H9 (cell line): ENCODE measurements around the gene TMEM120A. TPM values are rescaled to one million over a fixed set of nuclear protein-coding genes. Genes with fewer than 3 reads are reported as not detected.

Experiments
- DNase-seq: peaks from one replicate; pipeline ENCODE4 v3.0.0-alpha.2; 2017
- H2AFZ ChIP-seq: one replicate; pipeline ENCODE4 v1.6.1; 2013; ENCODE audit warnings: mild to moderate bottlenecking, low read length, control low read depth, moderate library complexity
- H2AK5ac ChIP-seq: 2 replicates; pipeline ENCODE4 v1.6.1; 2013; ENCODE audit warnings: low read length, control low read depth, mixed read lengths; ENCODE audit not compliant: insufficient read length
- H2BK120ac ChIP-seq: one replicate; pipeline ENCODE4 v1.6.1; 2013; ENCODE audit warnings: low read depth, mild to moderate bottlenecking, low read length, control low read depth, inconsistent platforms; ENCODE audit not compliant: poor library complexity, severe bottlenecking
- H2BK12ac ChIP-seq: 2 replicates; pipeline ENCODE4 v1.6.1; 2013; ENCODE audit warnings: low read length, control low read depth, mixed read lengths, low read depth; ENCODE audit not compliant: insufficient read length
- H2BK15ac ChIP-seq: 2 replicates; pipeline ENCODE4 v1.6.1; 2013; ENCODE audit warnings: low read depth, low read length, control low read depth
- H2BK20ac ChIP-seq: one replicate; pipeline ENCODE4 v1.6.1; 2013; ENCODE audit warnings: low read depth, mild to moderate bottlenecking, low read length, control low read depth, inconsistent platforms; ENCODE audit not compliant: poor library complexity, severe bottlenecking
- H2BK5ac ChIP-seq: 2 replicates; pipeline ENCODE4 v1.6.1; 2013; ENCODE audit warnings: low read length, control low read depth, mixed read lengths; ENCODE audit not compliant: insufficient read length
- H3K14ac ChIP-seq: 2 replicates; pipeline ENCODE4 v1.6.1; 2013; ENCODE audit warnings: low read length, control low read depth; ENCODE audit not compliant: insufficient read depth
- H3K18ac ChIP-seq: 2 replicates; pipeline ENCODE4 v1.6.1; 2013; ENCODE audit warnings: low read depth, mild to moderate bottlenecking, mixed read lengths, low read length, control low read depth; ENCODE audit not compliant: insufficient read length
- H3K23ac ChIP-seq: 2 replicates; pipeline ENCODE4 v1.6.1; 2013; ENCODE audit warnings: low read length, control low read depth, mixed read lengths, low read depth; ENCODE audit not compliant: insufficient read length
- H3K23me2 ChIP-seq: 2 replicates; pipeline ENCODE4 v1.6.1; 2013; ENCODE audit warnings: low read depth, mild to moderate bottlenecking, mixed read lengths, low read length, control low read depth; ENCODE audit not compliant: insufficient read length, poor library complexity, severe bottlenecking
- H3K27ac ChIP-seq: 2 replicates; pipeline ENCODE4 v1.5.1; 2013; ENCODE audit warnings: low read length, control low read depth, mixed read lengths, low read depth; ENCODE audit not compliant: insufficient read length
- H3K27me3 ChIP-seq: 2 replicates; pipeline ENCODE4 v1.6.1; 2013; ENCODE audit warnings: low read length, control low read depth, inconsistent platforms; ENCODE audit not compliant: insufficient read depth
- H3K4ac ChIP-seq: 2 replicates; pipeline ENCODE4 v1.6.1; 2013; ENCODE audit warnings: low read depth, mild to moderate bottlenecking, control low read depth, inconsistent platforms, low read length, moderate library complexity
- H3K4me1 ChIP-seq: 2 replicates; pipeline ENCODE4 v1.6.1; 2013; ENCODE audit warnings: low read length, control low read depth, inconsistent platforms; ENCODE audit not compliant: insufficient read depth
- H3K4me2 ChIP-seq: 2 replicates; pipeline ENCODE4 v1.6.1; 2013; ENCODE audit warnings: low read length, control low read depth, mixed read lengths; ENCODE audit not compliant: insufficient read length, insufficient read depth
- H3K56ac ChIP-seq: 2 replicates; pipeline ENCODE4 v1.6.1; 2013; ENCODE audit warnings: low read depth, mild to moderate bottlenecking, mixed read lengths, low read length, control low read depth; ENCODE audit not compliant: insufficient read length
- H3K79me1 ChIP-seq: 2 replicates; pipeline ENCODE4 v1.6.1; 2013; ENCODE audit warnings: low read depth, mild to moderate bottlenecking, moderate library complexity, low read length, control low read depth, inconsistent platforms; ENCODE audit not compliant: insufficient read depth, poor library complexity, severe bottlenecking
- H3K79me2 ChIP-seq: 2 replicates; pipeline ENCODE4 v1.6.1; 2013; ENCODE audit warnings: low read length, control low read depth, inconsistent platforms; ENCODE audit not compliant: insufficient read depth
- H3K9ac ChIP-seq: 2 replicates; pipeline ENCODE4 v1.6.1; 2013; ENCODE audit warnings: low read length, control low read depth, mixed read lengths; ENCODE audit not compliant: insufficient read length; ENCODE audit errors: extremely low read depth
- H3K9me3 ChIP-seq: one replicate; pipeline ENCODE4 v1.6.1; 2013; ENCODE audit warnings: low read depth, low read length, inconsistent platforms; ENCODE audit not compliant: control insufficient read depth
- H3T11ph ChIP-seq: one replicate; pipeline ENCODE4 v1.6.1; 2013; ENCODE audit warnings: mild to moderate bottlenecking, low read length, control low read depth, inconsistent platforms
- H4K20me1 ChIP-seq: one replicate; pipeline ENCODE4 v1.6.1; 2013; ENCODE audit not compliant: control insufficient read depth, insufficient read length, insufficient read depth
- H4K5ac ChIP-seq: 2 replicates; pipeline ENCODE4 v1.6.1; 2013; ENCODE audit warnings: low read depth, mild to moderate bottlenecking, mixed read lengths, low read length, control low read depth; ENCODE audit not compliant: insufficient read length
- H4K8ac ChIP-seq: replicated peaks from 2 replicates; pipeline ENCODE4 v1.6.1; 2013; ENCODE audit warnings: low read length, control low read depth, mixed read lengths, low read depth; ENCODE audit not compliant: insufficient read length
- H4K91ac ChIP-seq: 2 replicates; pipeline ENCODE4 v1.6.1; 2013; ENCODE audit warnings: low read depth, mild to moderate bottlenecking, moderate library complexity, mixed read lengths, low read length, control low read depth; ENCODE audit not compliant: insufficient read length
- H3K27ac Mint-ChIP-seq, 3 experiments: 2 replicates in 2 of 3; 3 replicates in 1 of 3; pipeline ENCODE4 v1.8.0; 2020 to 2021; ENCODE audit warnings: mixed read lengths in 3 of 3, mild to moderate bottlenecking in 1 of 3, moderate library complexity in 1 of 3
- H3K27me3 Mint-ChIP-seq: 2 replicates; pipeline ENCODE4 v1.8.0; 2021; ENCODE audit warnings: low read depth, mild to moderate bottlenecking, moderate library complexity, mixed read lengths
- H3K36me3 Mint-ChIP-seq, 3 experiments: 2 replicates in 2 of 3; 3 replicates in 1 of 3; pipeline ENCODE4 v1.8.0; 2020 to 2021; ENCODE audit warnings: low read depth in 3 of 3, mixed read lengths in 3 of 3; ENCODE audit not compliant: insufficient read depth in 1 of 3
- H3K4me1 Mint-ChIP-seq, 2 experiments: 2 replicates each; pipeline ENCODE4 v1.8.0; 2020; ENCODE audit warnings: mixed read lengths in 2 of 2
- H3K4me3 Mint-ChIP-seq, 2 experiments: 2 replicates in 1 of 2; 3 replicates in 1 of 2; pipeline ENCODE4 v1.8.0; 2020 to 2021; ENCODE audit warnings: mild to moderate bottlenecking in 2 of 2, mixed read lengths in 2 of 2, moderate library complexity in 1 of 2
- H3K9me3 Mint-ChIP-seq, 2 experiments: 2 replicates in 1 of 2; 3 replicates in 1 of 2; pipeline ENCODE4 v1.8.0; 2020; ENCODE audit warnings: mild to moderate bottlenecking in 2 of 2, mixed read lengths in 2 of 2, moderate library complexity in 1 of 2
- WGBS: extraction: QIAGEN DNeasy Blood & Tissue Kit; methylation state at CpG from one replicate; pipeline ENCODE4 v1.1.7; 2013; ENCODE audit warnings: missing lambda C conversion rate, low lambda C conversion rate, mixed read lengths; ENCODE audit not compliant: insufficient read length; ENCODE audit errors: extremely low coverage; 5-methylcytosine and 5-hydroxymethylcytosine counted together
- total RNA-seq: library from RNA; stranded (reverse); gene quantifications from 2 replicates; pipeline ENCODE4 v1.2.1, GENCODE V29; 2021
- TF ChIP-seq, protein P1 (sequence below): fragments of 200-600 bp; sonication (generic); conservative IDR thresholded peaks from 3 replicates; pipeline ENCODE4 v1.8.0; 2021; ENCODE audit warnings: antibody characterized with exemption, mild to moderate bottlenecking

The TMEM120A gene
- total RNA-seq, 1 experiment from 2014 or later, result 30.0 TPM

DNA sequence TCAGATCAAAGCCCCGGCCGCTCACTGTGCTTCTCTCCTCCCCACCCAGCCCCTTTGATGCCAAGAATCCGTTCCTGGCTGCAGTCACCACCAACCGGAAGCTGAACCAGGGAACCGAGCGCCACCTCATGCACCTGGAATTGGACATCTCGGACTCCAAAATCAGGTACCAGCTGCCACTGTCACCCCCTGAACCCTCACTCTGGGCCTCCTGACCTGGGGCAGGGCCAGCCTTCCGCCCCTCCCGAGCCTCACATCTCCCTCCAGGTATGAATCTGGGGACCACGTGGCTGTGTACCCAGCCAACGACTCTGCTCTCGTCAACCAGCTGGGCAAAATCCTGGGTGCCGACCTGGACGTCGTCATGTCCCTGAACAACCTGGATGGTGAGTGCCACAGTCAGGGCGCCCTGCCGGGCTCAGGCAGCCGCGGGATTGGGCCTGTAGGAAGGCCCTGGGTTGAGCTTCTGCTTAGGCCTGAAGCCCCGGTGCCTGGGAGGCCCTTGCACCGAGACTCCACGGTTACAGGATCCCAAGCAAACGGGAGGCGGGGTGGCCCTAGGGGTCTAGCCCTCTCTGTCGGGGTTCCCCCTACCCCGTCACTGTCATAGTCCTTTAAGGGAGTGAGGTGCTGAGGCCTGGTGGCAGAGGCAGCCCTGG, 10.8 kb downstream of the TMEM120A start:
- Histone ChIP-seq H3K27ac (no peak overlapping the region), H4K91ac (no peak overlapping the region), H3K4me2 (no peak overlapping the region), H3K23ac (no peak overlapping the region), H2BK15ac (no peak overlapping the region), H3K9me3 (no peaks in the 10 kb centered on the region), H3K4ac (no peak overlapping the region), H3K56ac (no peak overlapping the region), H2BK5ac (no peak overlapping the region), H4K5ac (no peak overlapping the region), H3K79me2 (no peaks in the 10 kb centered on the region), H3K27me3 (no peaks in the 10 kb centered on the region), H2BK120ac (no peak overlapping the region), H3K18ac (no peak overlapping the region), H2AK5ac (no peak overlapping the region), H3K14ac (no peak overlapping the region; the same call in 1 of the 2 replicates), H3K79me1 (no peaks in the 10 kb centered on the region), H3K4me1 (no peaks in the 10 kb centered on the region), H3K9ac (no peak overlapping the region), H2BK12ac (no peak overlapping the region), H4K20me1 (peaks cover 2% of the 10 kb centered on the region), H4K8ac (no peak overlapping the region), H2BK20ac (no peak overlapping the region), H3T11ph (no peak overlapping the region), H2AFZ (no peak overlapping the region), H3K23me2 (no peaks in the 10 kb centered on the region)
- peaks cover 24 to 54% (median 43%) of the 10 kb centered on the region in 3 experiments for H3K36me3 Mint-ChIP-seq
- no peak overlapping the region; a peak in 1 of 7 replicates for H3K27ac Mint-ChIP-seq
- DNase-seq, result no peak
- no peaks in the 10 kb centered on the region for H3K9me3 Mint-ChIP-seq
- WGBS, result no CpG with 5 or more reads among the region's 26 CpGs
- TF ChIP-seq, protein P1, sequence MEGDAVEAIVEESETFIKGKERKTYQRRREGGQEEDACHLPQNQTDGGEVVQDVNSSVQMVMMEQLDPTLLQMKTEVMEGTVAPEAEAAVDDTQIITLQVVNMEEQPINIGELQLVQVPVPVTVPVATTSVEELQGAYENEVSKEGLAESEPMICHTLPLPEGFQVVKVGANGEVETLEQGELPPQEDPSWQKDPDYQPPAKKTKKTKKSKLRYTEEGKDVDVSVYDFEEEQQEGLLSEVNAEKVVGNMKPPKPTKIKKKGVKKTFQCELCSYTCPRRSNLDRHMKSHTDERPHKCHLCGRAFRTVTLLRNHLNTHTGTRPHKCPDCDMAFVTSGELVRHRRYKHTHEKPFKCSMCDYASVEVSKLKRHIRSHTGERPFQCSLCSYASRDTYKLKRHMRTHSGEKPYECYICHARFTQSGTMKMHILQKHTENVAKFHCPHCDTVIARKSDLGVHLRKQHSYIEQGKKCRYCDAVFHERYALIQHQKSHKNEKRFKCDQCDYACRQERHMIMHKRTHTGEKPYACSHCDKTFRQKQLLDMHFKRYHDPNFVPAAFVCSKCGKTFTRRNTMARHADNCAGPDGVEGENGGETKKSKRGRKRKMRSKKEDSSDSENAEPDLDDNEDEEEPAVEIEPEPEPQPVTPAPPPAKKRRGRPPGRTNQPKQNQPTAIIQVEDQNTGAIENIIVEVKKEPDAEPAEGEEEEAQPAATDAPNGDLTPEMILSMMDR, result no peak
- H3K4me3 Mint-ChIP-seq, result no peak overlapping the region
- H3K4me1 Mint-ChIP-seq, result peaks cover 0 to 6% of the 10 kb centered on the region in 2 experiments; a peak in 2 of 4 replicates
- peaks cover 1% of the 10 kb centered on the region; the same call in 1 of the 2 replicates for H3K27me3 Mint-ChIP-seq
